B cell (primary cell): Measurements from ENCODE around the gene SMAD7. TPM values are rescaled to one million over a fixed set of nuclear protein-coding genes. Genes with fewer than 3 reads are reported as not detected.

ENCODE experiments used
- ATAC-seq: fragments of 200-7000 bp; cut with Tn5 transposase; one replicate; pipeline ENCODE4 v1.10.0; 2021; ENCODE audit warnings: low read depth, mild to moderate bottlenecking, moderate number of reproducible peaks, moderate library complexity
- CTCF ChIA-PET: fragments of 350-600 bp; sonication (Branson Sonifier 250); formaldehyde crosslinking; loops from one replicate; lab custom pipeline; 2021; ENCODE audit warnings: antibody characterized with exemption, inconsistent platforms; lab: Charles Lee
- POLR2A ChIA-PET: fragments of 350-600 bp; sonication (Branson Sonifier 250); formaldehyde crosslinking; loops from one replicate; lab custom pipeline; 2021; ENCODE audit warnings: antibody characterized with exemption; lab: Charles Lee
- DNase-seq: peaks from one replicate; pipeline ENCODE4 v3.0.0; 2013
- H2AFZ ChIP-seq: 2 replicates; pipeline ENCODE4 v1.6.1; 2012; ENCODE audit warnings: mild to moderate bottlenecking, low read depth, low read length; ENCODE audit not compliant: insufficient read depth, poor library complexity, severe bottlenecking
- H3K27ac ChIP-seq, 2 donors: 1 replicate in 1 of 2; 2 replicates in 1 of 2; pipeline ENCODE4 v1.5.1; 2012 to 2013; ENCODE audit warnings: low read length in 2 of 2, mild to moderate bottlenecking in 2 of 2, moderate library complexity in 1 of 2
- H3K27me3 ChIP-seq, 4 experiments: fragments of 200-600 bp in 1 of 4; sonication (generic) in 1 of 4; replicated peaks in 1 of 4; 1 replicate in 2 of 4; 2 replicates in 2 of 4; pipeline versions ENCODE4 v1.6.1 to v1.7.0; 2013 to 2016; ENCODE audit warnings: low read length in 3 of 4, mild to moderate bottlenecking in 2 of 4, mixed read lengths in 1 of 4, moderate library complexity in 1 of 4; ENCODE audit not compliant: insufficient read depth in 4 of 4, control insufficient read depth in 3 of 4; ENCODE audit errors: control extremely low read depth in 1 of 4
- H3K36me3 ChIP-seq, 2 experiments: replicated peaks in 1 of 2; 1 replicate in 1 of 2; 2 replicates in 1 of 2; pipeline versions ENCODE4 v1.6.1 to v1.7.1; 2013; ENCODE audit warnings: low read length in 1 of 2; ENCODE audit not compliant: insufficient read depth in 2 of 2, control insufficient read depth in 1 of 2; ENCODE audit errors: control extremely low read depth in 1 of 2, extremely low read depth in 1 of 2
- H3K4me1 ChIP-seq, 2 donors: fragments of 200-600 bp in 1 of 2; sonication (generic) in 1 of 2; 1 replicate in 1 of 2; 2 replicates in 1 of 2; pipeline versions ENCODE4 v1.5.1 to v1.6.1; 2013 to 2017; ENCODE audit warnings: low read length in 2 of 2; ENCODE audit not compliant: control insufficient read depth in 2 of 2, insufficient read depth in 2 of 2
- H3K4me2 ChIP-seq: replicated peaks from 2 replicates; pipeline ENCODE3; 2012; ENCODE audit warnings: mild to moderate bottlenecking, low read depth, low read length; ENCODE audit not compliant: poor library complexity, severe bottlenecking
- H3K4me3 ChIP-seq, 5 experiments: fragments of 200-600 bp in 1 of 5; sonication (generic) in 1 of 5; 1 replicate in 3 of 5; 2 replicates in 2 of 5; pipeline versions ENCODE4 v1.5.1 to v1.7.0; 2011 to 2016; ENCODE audit warnings: low read length in 4 of 5, mild to moderate bottlenecking in 4 of 5, low read depth in 2 of 5, control low read depth in 1 of 5, moderate library complexity in 1 of 5; ENCODE audit not compliant: insufficient read depth in 1 of 5; ENCODE audit errors: control extremely low read depth in 1 of 5, extremely low read depth in 1 of 5
- H3K79me2 ChIP-seq: fragments of 200-600 bp; sonication (generic); one replicate; pipeline ENCODE4 v1.6.0; 2016; ENCODE audit warnings: low read length; ENCODE audit not compliant: control insufficient read depth, insufficient read depth
- H3K9ac ChIP-seq: fragments of 200-600 bp; sonication (generic); 2 replicates; pipeline ENCODE4 v1.6.1; 2017; ENCODE audit warnings: mild to moderate bottlenecking, low read length, moderate library complexity
- H3K9me3 ChIP-seq, 3 donors: one replicate each; pipeline versions ENCODE4 v1.6.1 to v1.7.1; 2013; ENCODE audit warnings: low read length in 2 of 3; ENCODE audit not compliant: control insufficient read depth in 2 of 3, insufficient read depth in 1 of 3; ENCODE audit errors: control extremely low read depth in 1 of 3
- H4K20me1 ChIP-seq: 2 replicates; pipeline ENCODE4 v1.6.0; 2012; ENCODE audit warnings: mild to moderate bottlenecking, low read length; ENCODE audit not compliant: insufficient read depth, control insufficient read depth, poor library complexity, severe bottlenecking
- H3K27ac Mint-ChIP-seq: one replicate; pipeline ENCODE4 v1.8.0; 2021; ENCODE audit warnings: mixed read lengths
- H3K27me3 Mint-ChIP-seq: one replicate; pipeline ENCODE4 v1.8.0; 2021; ENCODE audit warnings: mixed read lengths
- H3K4me1 Mint-ChIP-seq: one replicate; pipeline ENCODE4 v1.8.0; 2021; ENCODE audit warnings: mixed read lengths
- H3K4me3 Mint-ChIP-seq: one replicate; pipeline ENCODE4 v1.8.0; 2021; ENCODE audit warnings: mixed read lengths
- H3K9me3 Mint-ChIP-seq: one replicate; pipeline ENCODE4 v1.8.0; 2022; ENCODE audit warnings: mixed read lengths; ENCODE audit not compliant: insufficient read depth
- EZH2 ChIP-seq: IDR thresholded peaks from 2 replicates; pipeline ENCODE4 v1.6.1; 2012; ENCODE audit warnings: borderline replicate concordance, low read depth, mild to moderate bottlenecking, moderate library complexity, low read length; ENCODE audit not compliant: insufficient read depth, poor library complexity, severe bottlenecking
- WGBS: methylation state at CpG from one replicate; pipeline ENCODE4 v1.1.5; 2013; ENCODE audit warnings: missing lambda C conversion rate; ENCODE audit not compliant: insufficient coverage; 5-methylcytosine and 5-hydroxymethylcytosine counted together
- intact Hi-C: fragments of 100-400 bp; cut with micrococcal nuclease; formaldehyde crosslinking; loops from one replicate; pipeline ENCODE4 v1.10.0; 2022
- polyA plus RNA-seq: library from polyadenylated mRNA; depleted of rRNA; stranded (reverse); fragments of >200 nt; gene quantifications from 2 replicates; pipeline ENCODE4 v1.2.3, GENCODE V29; 2012
- total RNA-seq, 2 donors: library from RNA; stranded (reverse); fragments of 120-200 nt in 1 of 2; gene quantifications; 1 replicate in 1 of 2; 2 replicates in 1 of 2; pipeline versions ENCODE4 v1.2.3 to v1.2.4, GENCODE V29; 2013 to 2022
- TF ChIP-seq, protein P1 (sequence below): fragments of 200-600 bp; IDR thresholded peaks from one replicate; pipeline ENCODE4 v1.8.0; 2022; ENCODE audit warnings: antibody characterized with exemption, mild to moderate bottlenecking

The SMAD7 gene
- total and polyA plus RNA-seq, 2 donors (not counting 1 experiment from before 2014, with no cell fraction given) = 10.1 to 20.9 TPM

DNA sequence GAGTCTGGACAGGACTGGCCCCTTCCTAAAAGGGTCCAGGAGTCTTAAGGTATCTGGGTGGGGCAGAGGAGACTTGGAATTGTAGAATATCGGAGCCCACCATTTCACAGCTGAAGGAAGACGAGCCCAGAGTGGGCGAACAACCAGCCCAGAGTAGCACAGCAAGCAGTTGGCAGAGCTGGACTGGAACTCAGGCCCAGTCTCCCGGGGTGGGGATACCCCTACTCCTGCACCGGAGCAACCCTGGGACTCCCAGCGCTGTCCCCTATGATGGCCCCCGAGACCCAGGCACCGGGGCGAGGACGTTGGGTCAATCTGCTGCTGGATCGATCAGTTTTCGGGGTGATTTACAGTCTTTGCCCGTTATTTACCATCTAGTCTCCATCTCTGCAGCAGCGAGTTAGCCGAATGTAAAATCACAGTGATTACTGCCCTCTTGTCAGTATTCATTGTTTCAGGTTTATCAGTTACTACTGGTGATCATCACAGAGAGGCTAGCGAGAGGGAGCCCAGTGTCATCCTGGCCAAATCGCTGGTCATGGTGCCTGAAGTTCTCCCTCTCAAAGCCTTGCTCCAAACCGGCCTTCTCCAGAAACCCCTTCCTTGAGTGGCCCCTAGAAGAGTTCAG is 75.3 kb downstream of the SMAD7 start:
- H3K4me1 Mint-ChIP-seq = no peaks in the 10 kb centered on the region
- H3K4me2 ChIP-seq = no peak overlapping the region
- no peak overlapping the region for H3K27ac Mint-ChIP-seq
- H3K9me3 ChIP-seq = no peaks in the 10 kb centered on the region
- POLR2A ChIA-PET = no interaction called here
- no peaks in the 10 kb centered on the region for H4K20me1 ChIP-seq
- H3K9me3 Mint-ChIP-seq = no peaks in the 10 kb centered on the region
- H3K79me2 ChIP-seq = no peaks in the 10 kb centered on the region
- H3K27me3 Mint-ChIP-seq = peaks cover 4% of the 10 kb centered on the region
- H3K27ac ChIP-seq = no peak overlapping the region
- peaks cover 0 to 4% of the 10 kb centered on the region in 2 donors for H3K4me1 ChIP-seq
- H3K9ac ChIP-seq = no peak overlapping the region
- no peak overlapping the region for H2AFZ ChIP-seq
- ATAC-seq = no peak
- DNase-seq = no peak
- H3K27me3 ChIP-seq = peaks cover 0 to 2% (median 0%) of the 10 kb centered on the region in 4 experiments
- intact Hi-C loops = no loop called here
- no peak overlapping the region for H3K4me3 Mint-ChIP-seq
- TF ChIP-seq EZH2 = no peak
- TF ChIP-seq, protein P1, sequence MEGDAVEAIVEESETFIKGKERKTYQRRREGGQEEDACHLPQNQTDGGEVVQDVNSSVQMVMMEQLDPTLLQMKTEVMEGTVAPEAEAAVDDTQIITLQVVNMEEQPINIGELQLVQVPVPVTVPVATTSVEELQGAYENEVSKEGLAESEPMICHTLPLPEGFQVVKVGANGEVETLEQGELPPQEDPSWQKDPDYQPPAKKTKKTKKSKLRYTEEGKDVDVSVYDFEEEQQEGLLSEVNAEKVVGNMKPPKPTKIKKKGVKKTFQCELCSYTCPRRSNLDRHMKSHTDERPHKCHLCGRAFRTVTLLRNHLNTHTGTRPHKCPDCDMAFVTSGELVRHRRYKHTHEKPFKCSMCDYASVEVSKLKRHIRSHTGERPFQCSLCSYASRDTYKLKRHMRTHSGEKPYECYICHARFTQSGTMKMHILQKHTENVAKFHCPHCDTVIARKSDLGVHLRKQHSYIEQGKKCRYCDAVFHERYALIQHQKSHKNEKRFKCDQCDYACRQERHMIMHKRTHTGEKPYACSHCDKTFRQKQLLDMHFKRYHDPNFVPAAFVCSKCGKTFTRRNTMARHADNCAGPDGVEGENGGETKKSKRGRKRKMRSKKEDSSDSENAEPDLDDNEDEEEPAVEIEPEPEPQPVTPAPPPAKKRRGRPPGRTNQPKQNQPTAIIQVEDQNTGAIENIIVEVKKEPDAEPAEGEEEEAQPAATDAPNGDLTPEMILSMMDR = no peak
- CTCF ChIA-PET = interaction anchor here (0.9 kb wide), 1 partner anchor 18 kb away, joined by 3 read pairs; no protein-coding TSS in a partner anchor
- no peaks in the 10 kb centered on the region for H3K36me3 ChIP-seq
- H3K4me3 ChIP-seq = no peak overlapping the region
- WGBS = 90% methylated on average over 16 of the region's 18 CpGs

DNA sequence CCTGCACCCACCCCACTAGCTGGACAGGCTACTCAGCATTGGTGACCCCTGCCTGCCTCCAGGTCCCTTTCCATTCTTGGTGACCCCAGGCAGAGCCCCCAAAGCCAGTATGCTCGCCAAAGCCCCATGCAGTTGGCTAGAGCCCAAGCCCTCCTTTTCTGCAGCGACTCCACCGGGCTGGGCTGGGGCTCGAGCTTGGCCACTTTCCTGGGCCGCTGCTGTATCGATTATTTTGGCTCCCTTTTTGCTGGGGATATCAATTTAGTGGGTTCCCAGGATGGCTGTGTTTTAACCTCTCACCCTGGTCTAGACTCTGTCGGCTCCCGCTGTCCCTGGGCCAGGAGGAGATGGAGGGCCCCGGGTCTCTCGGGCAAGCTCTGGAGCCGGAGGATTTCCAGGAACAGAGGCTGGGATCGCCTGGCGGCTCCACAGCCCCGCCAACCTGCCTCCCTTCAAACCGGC is 76.0 kb downstream of the SMAD7 start:
- CTCF ChIA-PET = interaction anchor here (0.8 kb wide), 1 partner anchor 43 kb away, joined by 3 read pairs; no protein-coding TSS in a partner anchor

More for the DNA sequence above, 76.0 kb downstream of the SMAD7 start:
- DNase-seq (no peak), ATAC-seq (no peak)
- Mint-ChIP-seq H3K27me3 (peaks cover 4% of the 10 kb centered on the region), H3K27ac (no peak overlapping the region), H3K9me3 (no peaks in the 10 kb centered on the region), H3K4me3 (no peak overlapping the region), H3K4me1 (peaks cover 2% of the 10 kb centered on the region)
- WGBS = 97% methylated on average over 15 of the region's 15 CpGs
- Histone ChIP-seq H3K27ac (no peak overlapping the region), H3K27me3 (peaks cover 0 to 2% (median 0%) of the 10 kb centered on the region in 4 experiments), H3K9ac (no peak overlapping the region), H3K4me3 (no peak overlapping the region), H3K4me2 (no peak overlapping the region), H3K4me1 (peaks cover 0 to 5% of the 10 kb centered on the region in 2 donors), H3K9me3 (no peaks in the 10 kb centered on the region), H3K36me3 (no peaks in the 10 kb centered on the region), H4K20me1 (no peaks in the 10 kb centered on the region), H3K79me2 (no peaks in the 10 kb centered on the region), H2AFZ (no peak overlapping the region)
- TF ChIP-seq, protein P1 = no peak
- TF ChIP-seq EZH2 = no peak
- POLR2A ChIA-PET = no interaction called here
- intact Hi-C loops = no loop called here
